HG02678 (cell line): ENCODE data around the gene SEC16A.

Source experiments
- ATAC-seq: cut with Tn5 transposase; IDR thresholded peaks from one replicate; pipeline ENCODE4 v1.9.1; 2021; ENCODE audit warnings: mild to moderate bottlenecking, moderate library complexity; ENCODE audit not compliant: unreplicated experiment

Gene SEC16A

DNA sequence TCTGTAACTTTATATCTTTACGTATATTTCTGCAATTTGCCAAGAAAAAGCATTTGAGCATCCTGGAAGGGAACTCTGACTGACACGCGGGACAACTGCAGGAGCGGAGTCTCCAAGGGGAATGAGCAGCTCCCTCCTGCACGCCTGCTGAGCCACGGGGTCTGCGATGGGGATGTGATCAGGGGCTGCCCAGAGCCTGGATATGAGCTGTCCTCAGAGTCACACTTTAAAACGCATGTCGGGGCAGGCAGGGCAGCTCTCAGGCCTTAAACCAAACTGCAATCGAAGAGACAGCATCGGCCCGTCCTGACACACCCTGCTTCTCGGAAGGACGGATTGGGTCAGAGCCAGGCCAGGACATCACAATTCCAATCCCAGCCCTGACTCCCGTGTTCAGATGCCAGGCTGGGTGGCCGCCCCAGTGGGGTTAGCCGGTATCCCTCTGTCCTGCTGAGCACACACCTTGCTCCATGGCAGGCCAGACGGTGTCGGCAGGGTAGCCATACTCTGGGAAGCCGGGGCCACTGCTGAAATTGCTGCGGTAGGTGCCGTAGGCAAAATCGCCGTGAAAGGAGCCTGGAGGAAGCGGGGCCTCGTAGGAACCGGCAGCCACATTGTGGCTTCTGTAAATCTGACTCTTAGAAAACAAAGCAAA, 17.2 kb downstream of the SEC16A start:
- ATAC-seq: no peak

DNA sequence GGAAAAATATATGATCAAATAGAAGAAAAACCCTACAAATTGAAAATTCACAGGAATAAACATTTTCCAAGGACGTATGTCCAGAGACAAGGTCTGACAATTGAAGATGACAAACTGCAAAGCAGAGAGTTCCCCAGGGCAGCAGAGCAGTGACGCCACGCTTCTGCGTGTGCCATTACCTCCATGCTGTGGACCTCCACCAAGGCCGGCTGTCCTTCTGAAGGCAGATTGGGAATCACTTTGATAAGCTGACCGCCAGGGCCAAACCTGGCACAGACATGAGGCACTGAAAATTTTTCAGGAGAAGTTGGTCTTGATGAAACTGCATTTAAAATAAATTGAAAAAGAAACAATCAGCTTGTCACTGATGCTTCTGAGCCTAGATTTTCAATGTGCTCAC, 18.6 kb downstream of the SEC16A start:
- ATAC-seq: no peak

DNA sequence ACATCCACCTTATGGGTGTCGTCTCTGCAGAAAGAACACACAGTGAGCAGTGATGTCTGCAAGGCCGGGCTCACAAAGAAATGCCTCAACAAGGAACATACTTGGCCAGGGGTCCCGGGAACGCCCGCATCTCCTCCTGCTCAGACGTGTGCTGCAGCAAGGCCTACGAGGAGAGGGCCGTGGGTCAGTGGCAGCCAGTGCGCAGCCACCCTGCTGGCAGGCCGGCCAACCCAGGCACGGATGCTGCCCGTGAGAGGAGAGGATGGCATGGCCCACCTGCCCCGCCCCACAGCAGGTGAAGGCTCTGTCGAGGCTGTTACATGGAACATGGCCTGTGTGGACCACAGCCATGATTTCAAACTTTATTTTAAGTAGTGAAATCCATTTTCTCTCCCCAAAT, 19.3 kb downstream of the SEC16A start:
- no peak for ATAC-seq

DNA sequence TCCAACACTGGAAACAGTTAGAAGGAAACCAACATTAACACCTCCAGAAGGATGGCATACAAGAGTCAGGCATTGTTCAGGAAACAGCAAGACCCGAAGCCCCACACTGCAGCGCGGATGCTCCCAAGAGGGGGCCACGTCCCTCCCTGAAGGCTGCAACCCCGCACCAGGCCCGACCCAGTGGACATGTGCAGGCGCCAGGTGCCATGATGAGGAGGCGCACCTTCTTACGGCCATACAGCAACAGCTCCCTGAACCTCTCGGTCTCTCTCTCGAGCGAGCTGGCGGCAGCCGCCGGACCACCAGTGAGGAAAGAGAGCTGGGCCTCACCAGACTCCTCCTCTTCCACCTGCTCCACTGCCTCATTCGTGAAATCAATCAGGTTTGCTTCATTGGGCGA, 20.2 kb downstream of the SEC16A start:
- ATAC-seq: no peak

DNA sequence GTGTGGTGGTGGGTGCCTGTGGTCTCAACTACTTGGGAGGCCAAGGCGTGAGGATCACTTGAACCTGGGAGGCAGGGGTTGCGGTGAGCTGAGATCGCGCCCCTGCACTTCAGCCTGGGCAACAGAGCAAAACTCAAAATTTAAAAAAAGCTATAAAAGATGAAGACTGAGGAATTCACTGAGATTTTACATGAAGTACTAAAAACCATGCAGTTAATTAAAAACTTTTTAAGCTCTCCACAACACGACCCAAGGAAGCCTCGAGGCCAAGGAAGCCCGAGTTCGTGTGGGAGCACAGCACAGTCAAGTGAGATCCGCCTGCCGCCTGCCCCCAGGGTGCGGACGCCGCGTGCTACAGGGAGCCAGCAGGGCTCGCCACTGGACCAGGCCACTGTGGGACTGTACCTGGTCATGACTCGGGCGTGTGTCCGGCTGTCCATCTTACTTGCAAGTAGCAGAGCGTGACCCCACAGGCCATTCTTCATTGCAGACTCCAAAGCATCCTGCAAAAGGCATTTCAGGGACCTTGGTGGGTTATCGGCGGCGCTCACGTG, 22.0 kb downstream of the SEC16A start:
- ATAC-seq: no peak

DNA sequence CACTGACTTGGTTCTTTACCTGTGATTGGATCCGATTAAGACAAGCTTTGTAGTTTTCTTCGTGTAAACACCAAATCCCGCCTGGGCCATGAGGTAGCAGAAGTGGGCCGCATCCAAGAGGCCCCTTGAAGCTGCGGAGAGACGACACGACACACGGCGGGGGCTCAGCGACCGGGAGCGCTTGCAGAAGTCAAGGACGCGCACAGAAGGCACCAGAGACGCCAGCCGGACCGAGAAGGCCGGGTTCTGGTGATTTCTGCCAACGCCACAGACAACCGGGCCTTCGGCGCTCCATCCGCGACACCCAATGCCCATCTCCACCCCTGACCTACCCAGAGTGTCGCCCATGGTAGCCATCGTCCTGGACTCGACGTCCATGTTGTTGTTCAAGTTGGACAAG, 23.4 kb downstream of the SEC16A start:
- ATAC-seq: no peak

DNA sequence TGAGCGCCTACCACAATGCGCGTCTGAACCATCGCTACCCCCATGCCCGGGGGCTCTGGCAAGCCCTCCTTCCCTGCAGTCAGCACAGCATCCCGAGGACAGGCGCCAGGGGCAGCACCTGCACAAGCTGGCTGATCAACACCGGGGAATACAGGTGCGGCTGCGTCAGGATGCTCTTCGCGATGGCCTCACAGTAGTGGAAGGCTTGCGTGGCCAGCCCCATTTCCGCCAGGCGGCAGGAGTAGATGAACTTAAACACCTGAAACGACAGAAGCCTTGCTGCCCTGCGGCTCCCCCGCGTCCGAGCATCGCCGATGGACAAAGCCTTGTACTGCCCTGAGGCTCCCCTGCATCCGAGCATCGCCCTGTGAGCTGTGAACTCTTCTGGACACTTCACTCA, 25.5 kb downstream of the SEC16A start:
- no peak for ATAC-seq

DNA sequence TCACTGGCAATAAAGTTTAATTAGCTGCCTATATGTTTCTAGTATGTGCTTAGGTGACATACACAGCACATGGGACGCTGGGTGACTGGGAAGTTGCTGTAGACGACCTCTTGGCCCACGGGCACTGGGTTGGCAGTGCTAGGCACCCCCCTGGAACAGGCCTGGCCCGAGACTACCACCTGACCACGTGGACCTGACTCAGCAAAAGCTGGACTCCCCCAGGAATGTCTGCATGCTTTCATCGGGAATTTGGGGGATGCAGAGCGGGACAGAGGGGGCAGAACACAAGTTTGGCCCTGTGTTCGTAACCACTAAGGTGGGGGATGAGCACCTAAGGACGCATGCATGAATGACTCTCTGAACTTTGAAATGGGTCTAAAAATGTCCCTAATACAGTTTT, 26.6 kb downstream of the SEC16A start:
- no peak for ATAC-seq

DNA sequence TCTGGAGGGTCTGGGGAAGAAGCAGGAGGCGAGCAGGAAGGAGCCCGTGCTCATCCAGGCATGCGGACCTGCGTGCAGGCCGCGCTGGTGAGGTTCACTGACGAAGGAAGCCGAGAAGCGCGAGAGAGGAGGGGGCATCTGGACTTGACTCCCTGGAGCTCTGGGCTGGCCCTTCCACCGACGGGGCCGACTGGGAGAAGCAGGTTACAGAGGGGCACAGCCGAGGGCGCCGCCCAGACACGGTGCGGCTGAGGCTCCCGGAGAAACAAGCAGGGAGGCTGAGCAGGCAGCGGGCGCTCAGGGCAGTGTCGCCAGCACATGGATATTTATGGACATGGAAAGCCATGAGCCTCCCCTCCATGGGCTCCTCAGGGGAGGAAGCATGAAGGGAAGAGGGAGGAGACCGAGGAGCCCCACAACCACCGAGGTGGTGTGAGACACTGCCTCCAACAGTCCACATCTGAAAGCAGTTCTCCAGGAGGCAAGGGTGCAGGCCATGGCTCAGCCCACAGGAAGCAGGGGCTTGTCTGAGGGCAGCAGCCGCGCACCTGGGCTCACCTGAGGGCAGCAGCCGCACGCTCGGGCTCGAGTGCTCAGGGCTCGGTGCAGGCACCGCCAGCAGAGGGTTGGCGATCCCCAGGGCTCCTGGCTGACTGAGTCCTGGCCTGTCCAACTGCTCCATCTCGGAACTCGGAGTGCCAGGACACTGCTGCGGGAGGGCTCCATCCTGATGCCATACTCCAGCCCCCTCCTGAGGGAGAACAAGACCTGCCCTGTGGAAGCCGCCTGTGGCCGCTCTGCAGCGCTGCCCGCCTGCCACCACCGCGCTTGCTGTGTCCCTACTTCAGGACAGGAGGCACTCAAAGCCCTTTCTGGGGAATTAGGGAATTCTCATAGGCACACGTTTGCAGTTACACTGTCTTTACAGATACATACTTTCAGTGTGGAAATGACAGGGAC, 27.5 kb downstream of the SEC16A start:
- ATAC-seq: no peak

DNA sequence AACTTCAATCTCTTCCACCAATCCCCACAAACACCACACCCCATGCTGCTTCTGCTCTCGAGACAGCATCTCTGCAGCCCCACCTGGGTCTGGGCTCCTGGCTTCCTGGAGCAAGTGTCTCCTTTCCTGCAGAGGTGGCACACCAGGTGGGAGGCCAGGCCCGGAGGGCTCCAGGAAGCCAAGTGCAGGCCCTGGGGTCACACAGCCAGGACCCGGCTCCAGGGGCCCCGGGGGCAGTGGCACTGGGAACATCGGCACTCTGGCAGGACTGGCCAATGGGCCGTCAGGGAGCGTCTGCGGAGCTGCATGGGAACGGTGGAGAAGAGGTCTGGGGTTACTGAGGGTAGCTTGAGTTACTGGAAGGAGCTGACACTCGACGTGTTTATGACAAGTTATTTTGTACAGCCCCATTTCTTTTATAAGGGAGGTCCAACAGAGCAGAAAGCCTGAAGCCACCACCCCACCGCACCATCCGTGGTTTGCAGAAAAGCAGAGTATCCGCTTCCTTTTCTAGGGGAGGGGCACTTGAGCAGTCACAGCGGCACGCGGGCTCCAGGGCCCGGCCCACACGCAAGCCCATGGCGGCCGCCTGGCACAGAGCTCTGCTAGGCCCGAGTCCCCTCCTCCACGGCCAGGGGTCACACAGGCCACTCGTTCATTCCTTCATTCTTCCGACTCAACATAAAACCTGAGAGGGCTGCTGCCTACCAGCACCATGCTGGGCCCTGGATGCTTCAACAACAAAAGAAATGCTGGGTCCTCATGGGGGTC, 28.6 kb downstream of the SEC16A start:
- ATAC-seq: no peak

DNA sequence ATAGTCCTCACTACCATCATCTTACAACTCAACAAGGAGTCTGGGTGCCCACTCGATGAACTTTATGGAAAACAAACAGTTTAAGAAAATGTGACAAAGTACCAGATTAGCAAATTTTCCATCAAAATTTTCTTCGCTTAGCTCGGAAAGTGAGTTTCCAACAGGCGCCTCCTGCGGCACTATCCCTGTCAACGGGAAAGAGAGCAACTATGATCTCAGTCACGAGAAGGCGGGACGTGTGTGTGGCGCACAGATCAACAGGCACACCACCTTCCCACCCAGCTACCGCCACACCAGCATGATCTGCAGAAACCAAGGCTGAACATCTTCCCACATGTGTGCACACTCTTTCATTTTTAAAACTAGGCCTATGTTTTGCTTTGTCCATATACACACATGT, 29.5 kb downstream of the SEC16A start:
- ATAC-seq: no peak

DNA sequence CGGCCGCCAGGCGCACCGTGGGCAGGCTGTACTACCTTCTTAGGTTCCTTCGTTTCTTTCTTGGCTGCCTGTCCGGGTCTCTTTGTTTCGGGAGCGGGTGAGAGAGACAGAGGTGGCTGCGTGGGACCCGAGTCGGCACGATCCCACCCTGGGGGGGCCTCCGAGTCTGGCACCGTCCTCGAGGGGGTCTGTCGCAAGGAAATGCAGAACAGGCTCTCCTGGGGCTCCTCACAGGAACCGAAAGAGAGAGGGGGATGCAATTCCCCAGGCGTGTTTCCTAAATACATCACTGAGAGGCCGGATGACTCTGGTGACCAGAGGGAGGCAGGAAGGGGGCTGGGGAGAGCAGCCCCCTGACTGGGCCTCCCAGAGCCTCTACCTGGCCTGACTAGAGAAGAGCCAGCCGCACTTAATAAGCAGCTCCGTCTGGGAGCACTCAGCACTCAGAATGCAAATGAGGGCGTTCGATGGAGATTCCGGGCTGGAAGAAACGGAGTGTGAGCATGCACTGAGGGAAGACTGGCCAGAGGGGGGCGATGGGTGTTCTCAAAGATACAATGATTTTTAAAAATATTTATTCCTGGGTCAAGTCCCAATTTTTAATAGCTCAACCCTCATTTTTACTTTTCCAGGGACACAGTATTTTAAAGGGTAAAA, 31.5 kb downstream of the SEC16A start:
- ATAC-seq: no peak

DNA sequence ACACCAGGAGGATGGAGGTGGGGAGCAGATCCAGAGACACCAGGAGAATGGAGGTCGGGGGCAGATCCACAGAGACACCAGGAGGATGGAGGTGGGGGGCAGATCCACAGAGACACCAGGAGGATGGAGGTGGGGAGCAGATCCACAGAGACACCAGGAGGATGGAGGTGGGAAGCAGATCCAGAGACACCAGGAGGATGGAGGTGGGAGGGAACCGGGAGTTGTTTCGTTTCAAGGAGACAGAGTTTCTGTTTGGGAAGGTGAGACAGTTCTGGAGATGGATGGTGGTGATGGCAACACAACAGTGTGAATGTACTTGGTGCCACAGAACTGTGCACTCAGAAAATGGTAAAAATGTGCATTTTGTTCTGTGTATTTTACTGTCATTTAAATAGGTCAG, 34.2 kb downstream of the SEC16A start:
- no peak for ATAC-seq

DNA sequence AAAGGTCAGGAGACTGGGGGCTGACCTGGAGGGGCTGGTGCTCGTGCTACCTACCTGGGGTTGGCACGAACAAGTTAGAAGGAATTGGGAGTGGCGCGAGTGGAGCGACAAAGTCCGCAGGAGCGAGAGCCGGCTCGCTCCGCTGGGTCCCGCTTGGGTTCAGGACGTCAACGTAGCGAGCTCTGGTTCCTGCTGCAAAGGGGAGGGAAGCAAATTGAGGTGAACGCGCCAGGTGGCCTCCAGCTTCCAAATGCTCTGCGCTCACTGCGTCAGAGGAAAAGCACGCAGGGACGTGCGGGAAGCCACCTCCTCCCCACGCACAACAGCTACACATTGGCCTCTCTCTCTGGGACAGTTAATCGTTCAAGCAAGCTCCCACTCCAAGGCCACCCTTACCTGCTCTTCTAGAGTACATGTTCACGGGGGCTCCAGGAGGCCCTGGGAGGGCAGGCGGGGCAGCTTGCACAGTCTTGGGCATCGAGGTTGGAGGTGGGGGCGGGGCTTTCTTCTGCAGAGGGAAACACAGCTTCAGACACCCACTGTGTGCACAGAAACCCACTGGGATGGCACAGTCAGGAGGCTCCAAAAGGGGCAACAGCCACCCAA, 35.6 kb downstream of the SEC16A start:
- no peak for ATAC-seq

DNA sequence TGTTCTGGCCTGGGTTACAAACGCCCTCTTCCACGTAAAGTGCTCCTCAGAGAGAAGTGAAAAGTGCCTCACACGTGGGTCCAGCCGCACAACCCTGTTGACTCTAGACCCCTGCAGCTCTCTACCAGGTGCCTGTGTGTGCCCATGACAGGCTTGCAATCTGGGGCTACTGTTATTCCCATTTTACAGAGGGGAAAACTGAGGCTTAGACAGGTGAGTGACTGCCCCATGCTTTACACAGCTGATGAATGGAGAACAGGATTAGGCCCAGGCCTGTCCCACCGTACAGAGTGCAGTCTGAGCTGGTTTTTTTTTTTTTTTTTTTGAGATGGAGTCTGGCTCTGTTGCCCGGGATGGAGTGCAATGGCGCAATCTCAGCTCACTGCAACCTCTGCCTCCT, 37.0 kb downstream of the SEC16A start:
- ATAC-seq: no peak

DNA sequence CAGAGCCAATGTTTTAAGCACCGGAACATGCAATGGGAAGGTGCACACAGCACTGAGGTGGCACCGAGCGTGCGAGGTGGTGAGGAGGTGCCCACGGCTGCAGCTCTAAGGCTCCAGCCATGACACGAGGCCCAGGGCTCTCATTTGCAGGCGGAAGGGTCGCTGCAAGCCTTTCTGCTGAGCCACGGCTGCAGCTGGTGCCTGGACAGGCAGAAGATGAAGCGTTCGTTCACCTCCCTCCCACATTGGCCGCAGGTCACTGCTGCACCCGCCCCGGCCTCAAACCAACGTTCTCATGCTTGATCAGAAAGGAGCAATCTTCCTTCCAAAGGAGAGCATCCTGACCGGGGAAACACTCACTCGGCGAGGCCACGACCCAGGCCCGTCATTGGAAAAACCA, 38.7 kb downstream of the SEC16A start:
- ATAC-seq: no peak

DNA sequence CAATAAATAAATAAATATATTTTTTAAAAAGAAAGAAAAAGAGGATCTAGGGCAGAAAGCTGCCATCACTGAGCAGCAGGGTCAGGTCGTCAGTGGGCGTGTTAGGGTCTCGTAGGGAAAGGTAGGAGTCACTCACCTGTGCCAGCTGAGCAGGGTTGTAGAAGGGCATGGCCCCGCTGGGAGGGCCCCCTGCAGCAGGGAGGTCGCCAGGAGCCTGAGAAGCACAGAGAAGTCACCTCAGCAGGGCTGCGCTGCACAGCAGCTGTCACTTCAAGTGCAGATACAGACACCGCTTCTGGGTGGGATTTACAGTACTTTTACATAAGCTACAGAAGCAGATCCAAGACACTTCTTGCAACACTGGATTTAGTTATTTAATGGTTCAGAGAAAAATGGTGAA, 39.2 kb downstream of the SEC16A start:
- ATAC-seq: no peak

DNA sequence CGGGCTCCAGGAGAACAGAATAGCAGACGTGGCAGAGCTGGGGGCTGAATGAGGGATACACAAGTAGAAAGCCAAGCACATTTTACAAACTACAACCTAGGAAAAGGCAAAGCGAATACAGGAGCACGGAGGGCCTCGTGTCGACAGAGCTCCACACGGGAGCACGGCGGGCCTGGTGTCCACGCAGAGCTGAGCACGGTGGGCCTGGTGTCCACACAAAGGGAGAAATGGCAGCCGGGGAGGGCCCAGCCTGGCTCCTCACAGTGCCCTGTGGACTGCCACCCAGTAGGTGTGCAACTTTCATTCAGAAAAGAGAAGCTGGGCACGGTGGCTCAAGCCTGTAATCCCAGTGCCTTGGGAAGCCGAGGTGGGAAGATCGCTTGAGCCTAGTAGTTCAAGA, 39.8 kb downstream of the SEC16A start:
- ATAC-seq: no peak

DNA sequence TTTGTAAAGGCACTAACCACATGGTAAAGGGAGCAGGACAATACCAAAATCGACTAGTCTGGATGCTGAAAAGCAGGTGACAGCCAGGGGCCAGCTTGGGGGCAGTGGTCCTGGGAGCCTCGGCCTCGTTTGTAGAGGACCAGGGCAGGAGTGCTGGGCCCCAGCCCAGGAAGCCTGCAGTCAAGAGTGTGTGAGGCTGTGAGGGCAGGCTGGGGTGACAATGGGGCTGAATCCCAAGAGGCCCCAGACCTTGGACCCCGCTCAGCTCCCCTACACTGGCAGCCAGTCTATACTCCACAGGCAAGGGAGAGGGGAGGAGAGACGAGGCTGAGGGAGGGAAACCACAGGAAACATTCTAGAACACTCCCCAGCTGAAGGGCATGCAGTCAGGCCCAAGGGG, 40.6 kb downstream of the SEC16A start:
- ATAC-seq: no peak

DNA sequence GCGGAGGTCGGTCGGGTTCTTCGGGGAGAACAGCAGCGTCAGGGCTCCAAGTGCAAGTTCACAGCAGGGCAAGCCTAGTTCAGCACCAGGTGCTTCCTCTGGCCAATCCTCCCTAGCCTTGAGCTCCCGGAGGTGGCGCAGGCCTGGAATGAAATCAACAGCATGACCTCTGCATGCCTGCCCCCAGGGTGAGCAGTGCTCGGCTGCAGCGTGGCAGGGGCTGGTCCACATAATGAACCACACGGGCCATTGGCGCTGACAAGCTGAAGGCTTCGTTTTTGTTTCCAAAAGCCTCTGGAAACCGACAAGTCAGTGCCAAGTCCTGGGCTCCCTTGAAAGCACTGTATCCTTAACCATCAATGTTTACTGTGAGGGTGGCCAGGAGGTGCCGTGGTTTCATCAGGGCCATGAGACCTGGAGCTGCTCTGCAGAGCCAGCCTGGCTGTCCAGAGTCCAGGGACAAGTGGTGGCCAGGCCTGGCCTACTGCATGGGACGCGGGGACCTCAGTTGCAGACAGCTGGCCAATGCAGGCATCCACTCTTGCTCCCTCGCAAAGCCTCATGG, 41.1 kb downstream of the SEC16A start:
- no peak for ATAC-seq
